Natural killer cell (primary cell): ENCODE data around the gene UBE2F. TPM values are rescaled to one million over a fixed set of nuclear protein-coding genes. Genes with fewer than 3 reads are reported as not detected.

Experiments used
- ATAC-seq, 3 donors: fragments of 150-1000 bp in 2 of 3; fragments of 200-7000 bp in 1 of 3; cut with Tn5 transposase; 1 replicate in 1 of 3; 2 replicates in 2 of 3; pipeline ENCODE4 v1.10.0; 2021; ENCODE audit warnings: mild to moderate bottlenecking in 2 of 3, moderate library complexity in 2 of 3
- DNase-seq, 2 donors: peaks; one replicate each; pipeline versions ENCODE4 v3.0.0 to v3.0.0-alpha.2; 2013 to 2021; ENCODE audit warnings: mixed read lengths in 1 of 2
- H3K27ac ChIP-seq: one replicate; pipeline ENCODE4 v1.5.1; 2013; ENCODE audit warnings: mild to moderate bottlenecking, low read length
- H3K27me3 ChIP-seq: one replicate; pipeline ENCODE4 v1.6.1; 2013; ENCODE audit warnings: low read length; ENCODE audit not compliant: control insufficient read depth, insufficient read depth
- H3K36me3 ChIP-seq: one replicate; pipeline ENCODE4 v1.6.1; 2013; ENCODE audit warnings: low read length; ENCODE audit not compliant: control insufficient read depth, insufficient read depth
- H3K4me1 ChIP-seq: one replicate; pipeline ENCODE4 v1.6.1; 2013; ENCODE audit warnings: low read length; ENCODE audit not compliant: control insufficient read depth, insufficient read depth
- H3K4me3 ChIP-seq: one replicate; pipeline ENCODE4 v1.5.1; 2013; ENCODE audit warnings: low read length
- H3K9me3 ChIP-seq: one replicate; pipeline ENCODE4 v1.6.1; 2013; ENCODE audit warnings: low read length; ENCODE audit not compliant: control insufficient read depth, insufficient read depth
- H3K27ac Mint-ChIP-seq, 2 donors: one replicate each; pipeline ENCODE4 v1.8.0; 2022; ENCODE audit warnings: mild to moderate bottlenecking in 2 of 2, mixed read lengths in 2 of 2, moderate library complexity in 1 of 2
- H3K27me3 Mint-ChIP-seq, 2 donors: one replicate each; pipeline ENCODE4 v1.8.0; 2022; ENCODE audit warnings: low read depth in 2 of 2, mixed read lengths in 2 of 2
- H3K36me3 Mint-ChIP-seq: one replicate; pipeline ENCODE4 v1.8.0; 2022; ENCODE audit warnings: mixed read lengths
- H3K4me1 Mint-ChIP-seq, 2 donors: one replicate each; pipeline ENCODE4 v1.8.0; 2022; ENCODE audit warnings: mixed read lengths in 2 of 2
- H3K4me3 Mint-ChIP-seq: one replicate; pipeline ENCODE4 v1.8.0; 2022; ENCODE audit warnings: mild to moderate bottlenecking, moderate library complexity, mixed read lengths
- H3K9me3 Mint-ChIP-seq, 2 donors: one replicate each; pipeline ENCODE4 v1.8.0; 2022; ENCODE audit warnings: mixed read lengths in 2 of 2
- CTCF ChIP-seq: fragments of 200-600 bp; IDR thresholded peaks from one replicate; pipeline ENCODE4 v1.8.0; 2022; ENCODE audit warnings: antibody characterized with exemption
- WGBS: methylation state at CpG from one replicate; pipeline ENCODE4 v1.1.7; 2013; ENCODE audit warnings: missing lambda C conversion rate; ENCODE audit not compliant: insufficient coverage; 5-methylcytosine and 5-hydroxymethylcytosine counted together
- intact Hi-C: fragments of 100-400 bp; cut with micrococcal nuclease; formaldehyde crosslinking; loops from one replicate; pipeline ENCODE4 v1.14.2; 2022
- total RNA-seq, 4 donors: library from RNA; stranded (reverse); fragments of 120-200 nt in 1 of 4; gene quantifications; one replicate each; pipeline versions ENCODE4 v1.2.3 to v1.2.4, GENCODE V29; 2013 to 2022

Gene UBE2F
- total RNA-seq, 3 donors from 2014 or later (not counting 1 experiment from before 2014, with no cell fraction given) = 82.4 to 135 (median 96.1) TPM

- H3K4me3 Mint-ChIP-seq = no peak overlapping the region
- no peak for ATAC-seq
- H3K27ac ChIP-seq = no peak overlapping the region
- H3K9me3 ChIP-seq = no peaks in the 10 kb centered on the region
- peaks cover 0 to 10% of the 10 kb centered on the region in 2 donors for H3K4me1 Mint-ChIP-seq
- no peaks in the 10 kb centered on the region for H3K27me3 ChIP-seq
- peaks cover 59% of the 10 kb centered on the region for H3K36me3 ChIP-seq
- no peaks in the 10 kb centered on the region for H3K4me1 ChIP-seq
- WGBS = 92% methylated on average over 6 of the region's 6 CpGs
- DNase-seq = no peak
- no peaks in the 10 kb centered on the region for H3K27me3 Mint-ChIP-seq
- no peak overlapping the region for H3K4me3 ChIP-seq
- no peaks in the 10 kb centered on the region for H3K36me3 Mint-ChIP-seq
- TF ChIP-seq CTCF = no peak
- H3K27ac Mint-ChIP-seq = peak overlapping the region; percentile 12 to 27
- H3K9me3 Mint-ChIP-seq = no peaks in the 10 kb centered on the region
- intact Hi-C loops = no loop called here
These were observed 76.2 kb downstream of the UBE2F start for GRCh38 chr2:238042849-238043584.

GRCh38 chr2:238043851-238044250 is 77.0 kb downstream of the UBE2F start:
- H3K9me3 Mint-ChIP-seq = no peaks in the 10 kb centered on the region
- no peaks in the 10 kb centered on the region for H3K9me3 ChIP-seq
- H3K27ac ChIP-seq = no peak overlapping the region
- intact Hi-C loops = no loop called here
- no peak for TF ChIP-seq CTCF
- H3K36me3 ChIP-seq = peaks cover 51% of the 10 kb centered on the region
- no peaks in the 10 kb centered on the region for H3K27me3 Mint-ChIP-seq
- 95% methylated on average over 6 of the region's 6 CpGs for WGBS
- no peak overlapping the region for H3K4me3 Mint-ChIP-seq
- no peak for DNase-seq
- H3K36me3 Mint-ChIP-seq = no peaks in the 10 kb centered on the region
- no peaks in the 10 kb centered on the region for H3K27me3 ChIP-seq
- peak overlapping the region; percentile 12 to 35 for H3K27ac Mint-ChIP-seq
- ATAC-seq = no peak
- H3K4me1 Mint-ChIP-seq = peaks cover 0 to 10% of the 10 kb centered on the region in 2 donors
- H3K4me3 ChIP-seq = no peak overlapping the region
- H3K4me1 ChIP-seq = no peaks in the 10 kb centered on the region

- no peaks in the 10 kb centered on the region for H3K9me3 Mint-ChIP-seq
- Histone ChIP-seq H3K9me3 (no peaks in the 10 kb centered on the region), H3K27me3 (no peaks in the 10 kb centered on the region), H3K36me3 (peaks cover 37% of the 10 kb centered on the region), H3K4me1 (no peaks in the 10 kb centered on the region), H3K4me3 (no peak overlapping the region), H3K27ac (no peak overlapping the region)
- no peak for TF ChIP-seq CTCF
- intact Hi-C loops = no loop called here
- no peak overlapping the region for H3K4me3 Mint-ChIP-seq
- peaks cover 0 to 6% of the 10 kb centered on the region in 2 donors for H3K4me1 Mint-ChIP-seq
- ATAC-seq = no peak
- no peak for DNase-seq
- H3K27me3 Mint-ChIP-seq = no peaks in the 10 kb centered on the region
- peak overlapping the region; percentile 12 to 59 for H3K27ac Mint-ChIP-seq
- no peaks in the 10 kb centered on the region for H3K36me3 Mint-ChIP-seq
These were observed 78.8 kb downstream of the UBE2F start for GRCh38 chr2:238045575-238045974.
